AG04449 (cell line): ENCODE measurements around the gene HBD.

Source experiments
- CTCF ChIA-PET: fragments of 350-600 bp; formaldehyde crosslinking; extraction: SDS; loops from one replicate; lab custom pipeline; 2021; ENCODE audit warnings: antibody characterized with exemption; lab: Yijun Ruan, JAX
- POLR2A ChIA-PET: fragments of 400-600, 350-600 bp; formaldehyde crosslinking; extraction: SDS; loops from one replicate; lab custom pipeline; 2020; ENCODE audit warnings: antibody characterized with exemption, inconsistent platforms; lab: Yijun Ruan, JAX
- DNase-seq: peaks from one replicate; pipeline ENCODE4 v3.0.0-alpha.2; 2010; ENCODE audit warnings: low read depth, low spot score
- H3K4me3 ChIP-seq: 2 replicates; pipeline ENCODE4 v1.5.1; 2011; ENCODE audit warnings: low read depth, mild to moderate bottlenecking, control low read depth, low read length
- CTCF ChIP-seq: IDR thresholded peaks from one replicate; pipeline ENCODE4 v1.5.1; 2011; ENCODE audit warnings: mild to moderate bottlenecking, moderate library complexity, low read length, control low read depth, inconsistent platforms; ENCODE audit not compliant: insufficient read depth; ENCODE audit errors: missing control alignments

The HBD gene

GRCh38 chr11:5279471-5280090, 45.3 kb upstream of the HBD start:
- no peak for TF ChIP-seq CTCF
- no peak overlapping the region for H3K4me3 ChIP-seq
- CTCF ChIA-PET, result interaction anchor here (0.9 to 2.3 kb wide), 3 partner anchors 10 to 11 kb away, joined by 3 to 10 read pairs (median 3); no protein-coding TSS in a partner anchor
- POLR2A ChIA-PET, result interaction anchor here (0.7 kb wide), 1 partner anchor 29 kb away, joined by 3 read pairs; no protein-coding TSS in a partner anchor
- DNase-seq, result no peak

DNA sequence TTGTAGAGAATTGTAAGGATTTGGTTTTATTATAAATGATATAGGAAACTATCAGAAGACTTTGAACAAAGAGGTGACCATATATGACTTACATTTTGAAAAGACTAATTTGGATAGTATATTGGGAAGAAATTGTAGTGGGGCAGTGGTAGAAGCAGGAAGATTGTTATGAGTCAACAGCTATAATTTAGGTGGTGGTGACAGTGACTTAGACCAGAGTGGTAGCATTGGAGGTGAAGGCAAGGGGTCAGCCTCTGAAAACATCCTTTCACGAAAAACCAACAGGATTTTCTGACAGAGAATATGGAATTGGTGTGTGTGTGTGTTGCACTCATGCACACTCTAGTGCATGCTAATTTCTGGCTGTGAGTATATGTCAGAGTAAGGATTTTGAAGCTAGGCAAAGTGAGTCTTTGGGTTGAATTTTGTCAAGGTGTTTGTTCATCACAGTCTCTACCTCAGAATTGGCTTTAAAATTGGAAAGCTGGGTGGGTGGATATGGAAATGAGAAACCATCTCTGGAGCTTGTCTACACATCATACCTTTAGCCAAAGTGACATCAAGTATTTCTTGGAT, 43.6 kb upstream of the HBD start:
- H3K4me3 ChIP-seq, result no peak overlapping the region
- ChIA-PET POLR2A (no interaction called here), CTCF (interaction anchor here (1.1 to 2.3 kb wide), 2 partner anchors 13 to 22 kb away, joined by 3 to 10 read pairs; no protein-coding TSS in a partner anchor)
- TF ChIP-seq CTCF, result no peak
- DNase-seq, result no peak

GRCh38 chr11:5276697-5277096, 42.4 kb upstream of the HBD start:
- POLR2A ChIA-PET, result no interaction called here
- DNase-seq, result no peak
- TF ChIP-seq CTCF, result no peak
- no peak overlapping the region for H3K4me3 ChIP-seq
- CTCF ChIA-PET, result interaction anchor here (1.0 kb wide), 2 partner anchors 72 to 94 kb away, joined by 3 read pairs; no protein-coding TSS in a partner anchor

DNA sequence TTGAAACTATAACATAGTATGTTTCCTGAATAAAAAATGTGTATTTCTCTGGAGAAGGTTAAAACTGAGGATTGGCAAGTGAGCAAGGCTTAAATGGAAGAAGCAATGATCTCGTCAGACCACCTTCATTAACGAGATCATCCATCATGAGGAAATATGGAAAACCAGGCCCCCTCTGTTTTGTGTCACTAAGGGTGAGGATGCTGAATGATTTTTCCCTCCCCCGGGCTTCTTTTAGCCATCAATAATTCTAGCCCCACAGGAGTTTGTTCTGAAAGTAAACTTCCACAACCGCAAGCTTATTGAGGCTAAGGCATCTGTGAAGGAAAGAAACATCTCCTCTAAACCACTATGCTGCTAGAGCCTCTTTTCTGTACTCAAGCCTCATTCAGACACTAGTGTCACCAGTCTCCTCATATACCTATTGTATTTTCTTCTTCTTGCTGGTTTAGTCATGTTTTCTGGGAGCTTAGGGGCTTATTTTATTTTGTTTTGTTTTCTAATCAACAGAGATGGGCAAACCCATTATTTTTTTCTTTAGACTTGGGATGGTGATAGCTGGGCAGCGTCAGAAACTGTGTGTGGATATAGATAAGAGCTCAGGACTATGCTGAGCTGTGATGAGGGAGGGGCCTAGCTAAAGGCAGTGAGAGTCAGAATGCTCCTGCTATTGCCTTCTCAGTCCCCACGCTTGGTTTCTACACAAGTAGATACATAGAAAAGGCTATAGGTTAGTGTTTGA, 41.3 kb upstream of the HBD start:
- H3K4me3 ChIP-seq, result no peak overlapping the region
- POLR2A ChIA-PET, result no interaction called here
- no peak for DNase-seq
- CTCF ChIA-PET, result interaction anchor here (0.6 to 1.0 kb wide), 4 partner anchors 71 to 384 kb away, joined by 3 read pairs; no protein-coding TSS in a partner anchor
- no peak for TF ChIP-seq CTCF

DNA sequence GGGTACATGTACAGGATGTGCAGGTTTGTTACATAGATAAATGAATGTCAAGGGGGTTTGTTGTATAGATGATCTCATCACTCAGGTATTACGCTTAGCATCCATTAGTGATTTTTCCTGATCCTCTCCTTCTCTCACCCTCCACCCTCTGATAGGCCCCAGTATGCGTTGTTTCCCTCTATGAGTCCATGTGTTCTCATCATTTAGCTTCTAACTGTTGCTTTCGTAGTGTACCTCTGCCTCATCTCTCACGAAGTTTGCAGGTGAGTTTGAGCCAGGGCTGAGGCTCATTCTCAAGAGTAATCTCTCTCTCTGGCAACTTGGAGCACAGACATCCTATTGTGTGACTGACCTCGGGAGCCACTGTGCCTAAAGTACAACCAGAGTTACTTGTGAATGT, 40.1 kb upstream of the HBD start:
- TF ChIP-seq CTCF, result no peak
- DNase-seq, result no peak
- CTCF ChIA-PET, result no interaction called here
- H3K4me3 ChIP-seq, result no peak overlapping the region
- POLR2A ChIA-PET, result no interaction called here
